SIG-M5 treated with dmso at 0.1 percent for 504 hours (cell line): ENCODE results near the gene SLC36A2.

Experiments
- DNase-seq: peaks from one replicate; lab custom pipeline; 2025; ENCODE audit not compliant: unreplicated experiment; lab: John Stamatoyannopoulos, UW

Gene SLC36A2

DNA sequence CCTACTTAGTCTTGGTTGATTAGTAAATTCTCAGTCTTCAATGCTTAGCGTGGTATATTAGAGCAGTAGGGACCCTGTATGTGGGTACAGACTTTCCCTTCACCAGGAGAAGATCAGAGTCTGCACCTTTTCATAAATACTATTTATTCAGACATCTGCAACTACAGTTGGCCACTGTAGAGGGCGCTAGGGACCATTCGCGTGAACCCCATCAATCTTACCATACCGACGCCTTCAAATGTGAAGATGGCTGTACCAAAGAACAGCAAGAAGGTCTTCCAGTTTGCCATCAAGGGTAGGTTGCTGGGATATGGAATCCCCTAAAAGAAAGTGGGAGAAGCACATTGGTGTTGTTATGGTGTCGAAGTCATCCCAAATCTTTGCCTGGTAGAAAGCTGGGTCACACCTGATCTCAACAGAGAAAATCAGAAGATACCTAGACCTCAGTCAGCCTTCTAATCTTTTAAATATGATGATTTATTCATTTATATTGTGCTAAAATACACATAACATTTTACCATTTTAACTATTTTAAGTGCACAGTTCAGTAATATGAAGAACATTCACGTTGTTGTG is 62.9 kb downstream of the SLC36A2 start:
- DNase-seq = peak; percentile 10

- no peak for DNase-seq
Observed at GRCh38 chr5:151283120-151283825, 64.1 kb downstream of the SLC36A2 start.

DNA sequence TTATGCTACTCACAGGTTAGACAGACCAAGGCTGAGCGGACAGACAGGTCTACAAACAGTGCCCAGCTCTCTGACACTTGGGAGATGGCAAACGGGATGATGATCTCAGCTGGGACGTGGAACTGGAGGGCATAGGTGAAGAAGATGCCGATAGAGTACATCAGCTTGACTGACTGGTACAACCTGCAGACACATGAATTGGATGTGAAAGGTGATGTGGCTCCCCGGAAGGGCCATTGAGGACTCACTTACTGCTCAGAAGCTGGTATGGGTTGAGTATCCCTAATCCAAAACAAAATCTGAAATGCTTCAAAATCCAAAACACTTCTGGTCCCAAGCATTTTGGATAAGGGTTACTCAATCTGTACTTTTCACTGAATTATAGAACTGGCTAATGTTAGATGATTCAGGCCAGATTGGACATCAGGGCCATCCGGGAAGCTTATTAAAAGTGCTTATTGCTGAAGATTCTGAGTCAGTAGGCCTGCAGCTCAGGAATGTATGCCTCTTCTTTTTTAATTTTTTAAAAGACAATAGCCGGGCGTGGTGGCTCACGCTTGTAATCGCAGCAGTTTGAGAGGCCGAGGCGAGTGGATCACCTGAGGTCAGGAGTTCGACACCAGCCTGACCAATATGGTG is 66.2 kb downstream of the SLC36A2 start:
- no peak for DNase-seq

GRCh38 chr5:151280443-151280842 is 66.9 kb downstream of the SLC36A2 start:
- DNase-seq = no peak

GRCh38 chr5:151278845-151279244 is 68.5 kb downstream of the SLC36A2 start:
- DNase-seq = no peak

GRCh38 chr5:151275803-151276202 is 71.6 kb downstream of the SLC36A2 start:
- DNase-seq = no peak

GRCh38 chr5:151274666-151275065 is 72.7 kb downstream of the SLC36A2 start:
- DNase-seq = no peak

DNA sequence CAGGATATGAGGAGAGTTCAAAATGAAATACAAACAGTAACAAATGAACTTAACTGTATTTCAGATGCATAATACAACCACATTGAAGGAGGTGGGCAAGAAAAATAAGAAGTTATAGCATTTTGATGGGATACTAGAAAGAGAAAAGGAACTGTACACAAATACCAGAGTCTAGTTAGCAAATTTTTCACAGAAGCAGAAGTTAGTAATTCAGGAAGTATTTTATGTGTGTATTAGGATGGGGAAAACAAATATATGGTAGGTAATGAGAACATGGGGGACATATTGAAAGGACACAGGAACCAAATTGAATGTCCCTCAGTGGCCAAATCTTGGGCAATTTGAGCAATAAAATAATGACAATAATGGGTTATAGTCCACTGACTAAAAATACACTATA is 76.0 kb downstream of the SLC36A2 start:
- no peak for DNase-seq

DNA sequence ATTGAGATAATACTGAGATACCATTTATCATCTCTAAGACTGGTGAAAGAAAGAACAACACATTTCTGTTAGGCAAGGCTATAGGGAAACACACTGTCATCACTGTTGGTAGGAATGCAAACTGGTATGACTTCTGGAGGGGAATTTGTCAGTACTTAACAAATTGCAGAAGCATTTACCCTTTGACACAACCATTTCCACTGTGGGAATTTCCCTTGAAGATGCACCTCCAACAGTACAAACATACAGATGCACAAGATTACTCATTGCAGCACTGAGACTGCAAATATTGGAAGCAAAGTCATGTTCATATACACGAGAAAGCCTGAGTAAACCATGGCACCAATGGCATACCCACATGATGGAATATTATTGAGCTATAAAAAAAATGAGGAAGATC is 76.8 kb downstream of the SLC36A2 start:
- no peak for DNase-seq

- DNase-seq = no peak
Observed at GRCh38 chr5:151267491-151268260, 79.7 kb downstream of the SLC36A2 start.
